ENCODE measurements around the gene TATDN3.

DNA sequence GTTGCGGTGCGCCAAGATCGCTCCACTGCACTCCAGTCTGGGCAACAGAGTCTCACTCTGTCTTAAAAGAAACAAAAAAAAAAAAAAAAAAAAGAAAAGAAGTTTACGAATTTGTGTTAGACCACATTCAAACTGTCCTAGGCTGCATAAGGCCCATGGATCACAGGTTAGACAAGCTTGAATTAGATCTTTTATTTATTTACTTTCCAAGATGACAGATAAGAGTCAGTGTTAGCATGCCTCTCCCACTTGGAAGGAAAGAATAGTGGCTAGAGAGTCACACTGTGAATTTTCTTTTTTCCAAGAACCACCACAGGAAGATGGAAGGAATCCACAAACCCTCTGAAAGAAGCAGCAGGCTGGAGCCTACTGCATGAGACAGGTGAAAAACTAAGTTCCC, 29.5 kb upstream of the TATDN3 start:
- TF ChIP-seq, protein P1, sequence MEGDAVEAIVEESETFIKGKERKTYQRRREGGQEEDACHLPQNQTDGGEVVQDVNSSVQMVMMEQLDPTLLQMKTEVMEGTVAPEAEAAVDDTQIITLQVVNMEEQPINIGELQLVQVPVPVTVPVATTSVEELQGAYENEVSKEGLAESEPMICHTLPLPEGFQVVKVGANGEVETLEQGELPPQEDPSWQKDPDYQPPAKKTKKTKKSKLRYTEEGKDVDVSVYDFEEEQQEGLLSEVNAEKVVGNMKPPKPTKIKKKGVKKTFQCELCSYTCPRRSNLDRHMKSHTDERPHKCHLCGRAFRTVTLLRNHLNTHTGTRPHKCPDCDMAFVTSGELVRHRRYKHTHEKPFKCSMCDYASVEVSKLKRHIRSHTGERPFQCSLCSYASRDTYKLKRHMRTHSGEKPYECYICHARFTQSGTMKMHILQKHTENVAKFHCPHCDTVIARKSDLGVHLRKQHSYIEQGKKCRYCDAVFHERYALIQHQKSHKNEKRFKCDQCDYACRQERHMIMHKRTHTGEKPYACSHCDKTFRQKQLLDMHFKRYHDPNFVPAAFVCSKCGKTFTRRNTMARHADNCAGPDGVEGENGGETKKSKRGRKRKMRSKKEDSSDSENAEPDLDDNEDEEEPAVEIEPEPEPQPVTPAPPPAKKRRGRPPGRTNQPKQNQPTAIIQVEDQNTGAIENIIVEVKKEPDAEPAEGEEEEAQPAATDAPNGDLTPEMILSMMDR (IDR thresholded peaks at IDR 0.05 in 2 of 3, conservative IDR thresholded peaks at IDR 0.05 in 1 of 3; ENCODE audit: borderline replicate concordance in 1 of 3, insufficient read depth in 1 of 3, low read depth in 2 of 3, low read length in 2 of 3) = no peak
- TF ChIP-seq POLR2A (IDR thresholded peaks at IDR 0.05; ENCODE audit: borderline replicate concordance, extremely low read depth, insufficient read depth, insufficient read length) (no peak), TCF7L2 (IDR thresholded peaks at IDR 0.05; ENCODE audit: borderline replicate concordance, extremely low read depth, insufficient read depth, insufficient read length) (no peak), EZH2 (IDR thresholded peaks at IDR 0.05) (no peak), CEBPB (IDR thresholded peaks at IDR 0.05; ENCODE audit: low read depth) (no peak), CBX3 (IDR thresholded peaks at IDR 0.05; ENCODE audit: low read depth) (no peak), RAD21 (IDR thresholded peaks at IDR 0.05; ENCODE audit: low read depth) (no peak), ZNF274 (IDR thresholded peaks at IDR 0.05; ENCODE audit: low read depth, low read length) (no peak), POLR2AphosphoS5 (IDR thresholded peaks at IDR 0.05; ENCODE audit: low read depth, low read length) (no peak)
- TF ChIP-seq, protein P2, sequence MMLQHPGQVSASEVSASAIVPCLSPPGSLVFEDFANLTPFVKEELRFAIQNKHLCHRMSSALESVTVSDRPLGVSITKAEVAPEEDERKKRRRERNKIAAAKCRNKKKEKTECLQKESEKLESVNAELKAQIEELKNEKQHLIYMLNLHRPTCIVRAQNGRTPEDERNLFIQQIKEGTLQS (IDR thresholded peaks at IDR 0.05) = no peak
- TF ChIP-seq, protein P3, sequence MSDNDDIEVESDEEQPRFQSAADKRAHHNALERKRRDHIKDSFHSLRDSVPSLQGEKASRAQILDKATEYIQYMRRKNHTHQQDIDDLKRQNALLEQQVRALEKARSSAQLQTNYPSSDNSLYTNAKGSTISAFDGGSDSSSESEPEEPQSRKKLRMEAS (IDR thresholded peaks at IDR 0.05) = no peak
- TF ChIP-seq, protein P4, sequence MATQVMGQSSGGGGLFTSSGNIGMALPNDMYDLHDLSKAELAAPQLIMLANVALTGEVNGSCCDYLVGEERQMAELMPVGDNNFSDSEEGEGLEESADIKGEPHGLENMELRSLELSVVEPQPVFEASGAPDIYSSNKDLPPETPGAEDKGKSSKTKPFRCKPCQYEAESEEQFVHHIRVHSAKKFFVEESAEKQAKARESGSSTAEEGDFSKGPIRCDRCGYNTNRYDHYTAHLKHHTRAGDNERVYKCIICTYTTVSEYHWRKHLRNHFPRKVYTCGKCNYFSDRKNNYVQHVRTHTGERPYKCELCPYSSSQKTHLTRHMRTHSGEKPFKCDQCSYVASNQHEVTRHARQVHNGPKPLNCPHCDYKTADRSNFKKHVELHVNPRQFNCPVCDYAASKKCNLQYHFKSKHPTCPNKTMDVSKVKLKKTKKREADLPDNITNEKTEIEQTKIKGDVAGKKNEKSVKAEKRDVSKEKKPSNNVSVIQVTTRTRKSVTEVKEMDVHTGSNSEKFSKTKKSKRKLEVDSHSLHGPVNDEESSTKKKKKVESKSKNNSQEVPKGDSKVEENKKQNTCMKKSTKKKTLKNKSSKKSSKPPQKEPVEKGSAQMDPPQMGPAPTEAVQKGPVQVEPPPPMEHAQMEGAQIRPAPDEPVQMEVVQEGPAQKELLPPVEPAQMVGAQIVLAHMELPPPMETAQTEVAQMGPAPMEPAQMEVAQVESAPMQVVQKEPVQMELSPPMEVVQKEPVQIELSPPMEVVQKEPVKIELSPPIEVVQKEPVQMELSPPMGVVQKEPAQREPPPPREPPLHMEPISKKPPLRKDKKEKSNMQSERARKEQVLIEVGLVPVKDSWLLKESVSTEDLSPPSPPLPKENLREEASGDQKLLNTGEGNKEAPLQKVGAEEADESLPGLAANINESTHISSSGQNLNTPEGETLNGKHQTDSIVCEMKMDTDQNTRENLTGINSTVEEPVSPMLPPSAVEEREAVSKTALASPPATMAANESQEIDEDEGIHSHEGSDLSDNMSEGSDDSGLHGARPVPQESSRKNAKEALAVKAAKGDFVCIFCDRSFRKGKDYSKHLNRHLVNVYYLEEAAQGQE (IDR thresholded peaks at IDR 0.05; ENCODE audit: low read depth) = no peak
